IPS-NIHi7 (cell line): ENCODE results near the gene SF3B2.
"Not testable (repeated sequence)": the region's sequence is repeated elsewhere in the genome, so short reads cannot be mapped to it uniquely, and the experiment has no call there.

ENCODE experiments used
- DNase-seq: peaks from one replicate; pipeline ENCODE4 v3.0.0; 2012; ENCODE audit warnings: mixed read lengths; ENCODE audit errors: extremely low spot score

The SF3B2 gene

DNA sequence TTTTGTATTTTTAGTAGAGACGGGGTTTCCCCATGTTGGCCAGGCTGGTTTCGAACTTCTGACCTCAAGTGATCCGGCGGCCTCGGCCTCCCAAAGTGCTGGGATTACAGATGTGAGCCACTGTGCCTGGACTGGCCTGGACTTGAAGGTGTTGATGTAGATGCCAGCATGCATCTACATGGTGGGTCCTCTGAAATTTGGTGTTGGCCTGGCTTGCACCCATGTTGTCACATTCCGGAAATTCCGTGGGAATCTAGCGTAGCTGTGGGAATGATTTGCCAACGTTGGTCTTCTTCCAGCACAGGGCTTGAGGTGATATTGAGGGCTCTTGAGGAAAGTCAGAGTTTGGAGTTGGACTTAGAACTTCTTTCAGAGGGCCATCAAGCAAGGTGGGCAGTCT, 24.4 kb downstream of the SF3B2 start:
- no peak for DNase-seq

DNA sequence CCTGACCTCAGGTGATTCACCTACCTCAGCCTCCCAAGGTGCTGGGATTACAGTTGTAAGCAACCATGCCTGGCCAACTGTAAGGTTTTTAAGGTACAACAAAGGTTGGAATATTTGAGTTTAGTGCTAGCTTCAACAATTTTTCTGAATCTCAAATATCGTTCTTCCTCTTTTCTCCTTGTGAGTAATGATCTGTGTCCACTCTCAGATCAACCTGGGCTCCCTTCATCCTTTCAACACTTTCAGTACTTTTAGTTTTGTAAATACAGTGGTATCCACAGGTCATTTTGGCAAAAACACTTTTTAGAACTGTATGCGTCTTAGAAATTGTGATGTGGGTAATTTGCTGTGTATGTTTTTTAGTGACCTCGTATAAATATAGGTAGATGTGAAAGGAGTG, 25.8 kb downstream of the SF3B2 start:
- no peak for DNase-seq

DNA sequence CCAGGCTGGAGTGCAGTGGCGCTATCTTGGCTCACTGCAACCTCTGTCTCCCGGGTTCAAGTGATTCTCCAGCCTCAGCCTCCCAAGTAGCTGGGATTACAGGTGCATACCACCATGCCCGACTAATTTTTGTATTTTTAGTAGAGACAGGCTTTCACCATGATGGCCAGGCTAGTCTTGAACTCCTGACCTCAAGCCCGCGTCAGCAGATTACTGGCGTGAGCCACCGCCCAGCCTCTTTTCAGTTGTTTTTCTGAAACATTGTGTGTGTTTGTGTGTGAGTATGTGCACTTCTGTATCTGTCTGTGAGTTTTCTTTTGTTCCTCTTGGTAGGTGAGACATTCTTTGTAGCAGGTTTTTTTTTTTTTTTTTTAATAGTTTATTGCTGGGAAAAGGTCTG, 26.8 kb downstream of the SF3B2 start:
- DNase-seq, result not testable (repeated sequence)

DNA sequence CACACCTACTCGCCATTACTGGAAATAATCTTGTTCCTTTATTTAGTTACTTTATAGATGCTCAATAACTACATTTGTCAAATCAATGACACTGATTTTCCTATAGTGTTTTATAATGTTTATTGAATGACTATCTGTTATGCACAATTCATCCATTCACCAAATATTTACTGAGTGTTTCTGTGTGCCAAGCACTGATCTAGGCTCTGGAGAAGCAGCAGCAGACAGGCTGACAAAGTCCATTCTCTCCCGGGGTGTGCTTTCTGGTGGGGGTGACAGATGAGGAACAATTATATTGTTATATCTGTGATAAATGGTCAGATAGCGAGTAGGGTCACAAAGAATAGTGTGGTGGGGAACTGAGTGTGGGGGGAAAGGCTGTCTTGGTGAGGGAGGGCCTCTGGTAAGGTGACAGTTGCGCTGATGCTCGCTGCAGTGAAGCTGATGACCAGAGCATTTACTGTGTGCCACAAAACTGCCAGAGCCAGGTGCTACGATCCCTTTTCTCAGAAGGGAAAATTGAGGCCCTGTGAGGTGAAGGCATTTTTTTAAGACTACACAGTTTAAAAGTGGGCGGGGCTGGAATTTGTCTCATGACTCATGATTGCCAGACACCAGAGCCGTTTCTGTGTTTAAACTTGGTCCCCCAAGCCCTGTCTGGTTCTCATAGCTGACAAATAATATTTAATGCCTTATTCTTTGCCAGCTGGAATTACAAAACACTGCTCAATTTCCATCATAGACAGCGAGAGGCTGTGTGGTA, 28.1 kb downstream of the SF3B2 start:
- DNase-seq, result no peak

DNA sequence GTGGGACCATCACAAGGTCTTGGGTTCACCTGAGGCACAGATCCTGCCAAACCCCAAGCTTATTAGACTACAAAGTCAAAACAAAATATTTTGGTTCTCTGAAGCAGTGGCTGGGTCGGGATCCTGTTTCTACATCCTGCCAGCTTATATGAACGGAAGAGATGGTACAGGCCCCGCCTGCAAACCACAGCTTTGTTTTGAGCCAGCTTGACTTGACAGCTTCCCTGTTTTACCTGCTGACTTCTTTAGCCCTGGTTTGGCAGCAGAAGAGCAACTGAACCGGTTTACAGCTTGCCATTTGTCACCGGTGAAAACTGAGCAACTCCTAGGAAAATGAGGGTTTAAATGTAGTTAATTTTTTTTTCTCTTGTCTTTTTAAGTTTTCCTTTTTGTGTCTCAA, 29.3 kb downstream of the SF3B2 start:
- no peak for DNase-seq

DNA sequence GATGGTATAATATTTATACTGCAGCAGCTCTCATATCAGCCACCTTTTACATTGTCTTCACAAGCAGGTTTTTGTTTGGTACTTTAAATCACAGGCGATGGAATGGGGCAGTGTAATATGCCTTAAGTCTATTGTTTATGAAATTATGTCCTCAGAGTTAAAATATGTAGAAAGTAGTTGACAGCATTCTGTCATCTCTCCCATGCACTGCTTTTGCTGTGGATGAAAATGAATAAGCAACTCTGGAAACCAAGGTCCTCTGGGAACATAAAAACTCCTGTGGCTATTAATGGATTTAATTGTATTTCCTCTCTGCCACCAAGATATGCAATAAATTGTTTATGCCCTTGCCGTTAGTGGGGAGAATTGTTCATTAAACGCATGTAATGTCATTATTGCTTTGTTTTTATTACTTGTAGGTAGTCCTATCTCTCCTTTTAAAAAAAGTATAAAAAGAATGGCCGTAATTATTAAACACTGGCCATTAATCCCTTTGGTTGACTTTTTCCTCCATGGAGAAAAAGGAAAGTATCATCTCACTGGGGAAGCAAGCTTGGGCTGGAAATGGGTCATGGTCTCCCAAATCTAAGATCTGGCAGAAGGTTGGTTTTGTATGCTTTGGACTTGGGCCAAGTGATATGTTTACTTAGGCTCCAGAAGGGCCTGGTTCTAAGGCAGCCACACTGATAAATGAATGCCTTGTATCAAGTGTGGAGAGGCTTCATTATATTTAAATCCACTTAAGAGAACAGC, 31.0 kb downstream of the SF3B2 start:
- no peak for DNase-seq

DNA sequence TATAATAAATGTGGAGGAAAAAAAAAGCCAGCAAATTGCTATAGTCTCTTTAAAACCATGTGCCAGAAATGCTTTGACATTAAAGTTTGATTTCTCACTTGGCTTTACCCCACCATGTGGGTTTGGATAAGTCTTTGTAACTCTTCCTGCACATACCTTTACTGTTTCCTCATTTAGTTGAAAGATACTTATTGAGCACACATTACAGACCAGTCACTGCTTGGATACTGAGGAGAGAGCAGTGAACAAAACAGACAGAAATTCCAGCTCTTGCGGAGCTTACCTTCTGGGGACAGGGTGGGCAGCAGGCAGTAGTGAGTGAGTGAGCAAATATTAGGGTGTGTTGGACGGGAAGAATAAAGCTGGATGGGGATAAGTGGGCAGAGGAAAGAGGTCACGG, 31.6 kb downstream of the SF3B2 start:
- DNase-seq, result no peak

DNA sequence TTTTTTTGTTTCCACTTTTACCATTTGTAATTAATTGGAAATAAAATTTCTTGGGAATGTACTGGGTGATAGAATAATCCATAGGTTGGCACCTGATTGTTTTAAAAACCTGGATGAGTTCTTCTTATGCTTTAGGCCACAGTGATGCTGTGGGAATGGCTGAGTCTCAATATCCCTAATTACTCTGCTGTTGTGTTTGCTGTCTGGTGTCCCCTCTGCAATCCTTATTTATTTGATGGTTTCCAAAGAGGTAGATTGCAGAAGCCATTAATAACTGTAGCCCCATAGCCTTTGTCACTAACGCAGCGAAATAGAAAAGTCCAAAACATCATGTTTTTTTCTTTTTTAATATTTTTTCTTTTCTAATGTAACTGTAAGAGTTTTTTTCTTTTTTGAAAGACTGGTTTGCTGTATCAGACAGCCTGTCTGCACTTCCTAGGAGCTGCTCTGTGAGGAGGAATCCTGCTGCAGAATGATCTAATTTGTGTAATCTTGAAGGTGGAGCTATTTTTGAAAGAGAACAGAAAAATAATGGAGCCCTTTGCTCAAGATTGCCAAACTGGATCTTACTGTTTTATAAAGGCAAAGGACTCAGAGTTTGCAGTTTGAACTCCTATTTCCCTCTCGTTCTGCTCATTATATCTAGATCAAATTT, 32.8 kb downstream of the SF3B2 start:
- no peak for DNase-seq

DNA sequence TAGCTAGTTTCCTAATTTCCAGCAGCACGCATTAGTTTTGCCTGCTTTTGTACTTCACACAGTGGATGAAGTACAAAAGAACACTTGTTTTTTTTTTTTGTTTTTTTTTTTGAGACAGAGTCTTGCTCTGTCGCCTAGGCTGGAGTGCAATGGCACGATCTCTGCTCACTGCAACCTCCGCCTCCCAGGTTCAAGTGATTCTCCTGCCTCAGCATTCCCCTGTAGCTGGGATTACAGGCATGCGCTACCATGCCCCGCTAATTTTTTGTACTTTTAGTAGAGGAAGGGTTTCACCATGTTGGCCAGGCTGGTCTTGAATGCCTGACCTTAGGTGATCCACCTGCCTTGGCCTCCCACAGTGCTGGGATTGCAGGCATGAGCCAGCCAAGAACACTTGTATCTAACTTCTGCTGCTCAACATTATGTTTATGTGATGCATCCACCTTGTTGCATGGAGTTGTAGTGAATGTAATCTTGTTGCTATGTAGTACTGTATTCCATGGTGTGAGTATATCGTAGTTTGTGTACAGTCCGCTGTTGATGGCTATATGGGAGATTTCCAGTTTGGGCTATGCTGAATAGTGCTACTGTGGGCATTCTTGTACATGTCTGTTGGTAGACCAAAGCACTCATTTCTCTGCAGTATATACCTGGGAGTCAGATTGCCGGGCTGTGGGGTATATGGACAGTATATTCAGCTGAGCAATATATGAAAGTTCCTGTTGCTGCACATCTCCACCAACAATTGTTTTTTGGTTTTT, 35.2 kb downstream of the SF3B2 start:
- no peak for DNase-seq

DNA sequence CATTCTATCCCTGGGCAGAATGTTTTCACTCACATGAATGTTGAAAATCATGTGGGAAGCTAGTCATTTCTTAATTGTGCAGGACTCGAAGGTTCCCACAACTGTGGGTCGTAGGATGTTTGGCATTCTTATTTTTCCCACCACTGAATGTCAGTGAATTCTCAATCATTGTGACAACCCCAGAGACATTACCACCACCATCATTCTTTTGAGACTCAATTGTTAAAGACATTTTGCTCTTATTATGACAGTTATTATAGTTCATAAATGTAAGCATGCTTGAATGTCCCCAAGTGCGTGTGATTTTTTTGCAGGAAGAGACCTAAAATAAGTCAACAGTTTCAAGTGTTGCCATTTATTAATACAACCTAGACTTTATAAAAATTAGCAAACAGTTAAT, 36.9 kb downstream of the SF3B2 start:
- no peak for DNase-seq

DNA sequence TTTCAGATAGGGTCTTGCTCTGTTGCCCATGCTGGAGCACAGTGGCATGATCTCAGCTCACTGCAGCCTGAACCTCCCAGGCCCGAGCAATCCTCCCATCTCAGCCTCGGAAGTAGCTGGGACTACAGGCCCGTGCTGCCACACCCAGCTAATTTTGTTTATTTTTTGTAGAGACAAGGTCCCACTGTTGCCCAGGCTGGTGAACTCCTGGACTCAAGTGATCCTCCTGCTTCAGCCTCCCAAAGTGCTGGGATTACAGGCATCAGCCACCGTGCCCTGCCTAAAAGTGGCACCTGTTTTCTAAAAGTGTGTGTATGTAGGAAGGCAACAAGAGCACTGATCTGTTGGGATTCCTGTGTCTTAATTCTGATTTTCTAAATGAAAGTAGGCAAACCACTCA, 38.1 kb downstream of the SF3B2 start:
- DNase-seq, result no peak

DNA sequence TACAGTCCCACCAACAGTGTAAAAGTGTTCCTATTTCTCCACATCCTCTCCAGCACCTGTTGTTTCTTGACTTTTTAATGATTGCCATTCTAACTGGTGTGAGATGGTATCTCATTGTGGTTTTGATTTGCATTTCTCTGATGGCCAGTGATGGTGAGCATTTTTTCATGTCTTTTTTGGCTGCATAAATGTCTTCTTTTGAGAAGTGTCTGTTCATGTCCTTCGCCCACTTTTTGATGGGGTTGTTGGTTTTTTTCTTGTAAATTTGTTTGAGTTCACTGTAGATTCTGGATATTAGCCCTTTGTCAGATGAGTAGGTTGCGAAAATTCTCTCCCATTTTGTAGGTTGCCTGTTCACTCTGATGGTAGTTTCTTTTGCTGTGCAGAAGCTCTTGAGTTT, 40.0 kb downstream of the SF3B2 start:
- not testable (repeated sequence) for DNase-seq

DNA sequence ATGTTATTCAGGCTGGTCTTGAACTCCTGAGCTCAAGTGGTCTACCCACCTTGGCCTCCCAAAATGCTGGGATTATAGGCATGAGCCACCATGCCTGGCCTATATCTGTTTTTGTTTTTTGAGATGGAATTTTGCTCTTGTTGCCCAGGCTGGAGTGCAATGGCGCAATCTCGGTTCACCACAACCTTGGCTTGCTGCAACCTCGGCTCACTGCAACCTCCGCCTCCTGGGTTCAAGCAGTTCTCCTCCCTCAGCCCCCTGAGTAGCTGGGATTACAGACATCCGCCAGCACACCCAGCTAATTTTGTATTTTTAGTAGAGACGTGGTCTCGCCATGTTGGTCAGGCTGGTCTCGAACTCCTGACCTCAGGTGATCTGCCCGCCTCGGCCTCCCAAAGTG, 47.6 kb downstream of the SF3B2 start:
- DNase-seq, result not testable (repeated sequence)

DNA sequence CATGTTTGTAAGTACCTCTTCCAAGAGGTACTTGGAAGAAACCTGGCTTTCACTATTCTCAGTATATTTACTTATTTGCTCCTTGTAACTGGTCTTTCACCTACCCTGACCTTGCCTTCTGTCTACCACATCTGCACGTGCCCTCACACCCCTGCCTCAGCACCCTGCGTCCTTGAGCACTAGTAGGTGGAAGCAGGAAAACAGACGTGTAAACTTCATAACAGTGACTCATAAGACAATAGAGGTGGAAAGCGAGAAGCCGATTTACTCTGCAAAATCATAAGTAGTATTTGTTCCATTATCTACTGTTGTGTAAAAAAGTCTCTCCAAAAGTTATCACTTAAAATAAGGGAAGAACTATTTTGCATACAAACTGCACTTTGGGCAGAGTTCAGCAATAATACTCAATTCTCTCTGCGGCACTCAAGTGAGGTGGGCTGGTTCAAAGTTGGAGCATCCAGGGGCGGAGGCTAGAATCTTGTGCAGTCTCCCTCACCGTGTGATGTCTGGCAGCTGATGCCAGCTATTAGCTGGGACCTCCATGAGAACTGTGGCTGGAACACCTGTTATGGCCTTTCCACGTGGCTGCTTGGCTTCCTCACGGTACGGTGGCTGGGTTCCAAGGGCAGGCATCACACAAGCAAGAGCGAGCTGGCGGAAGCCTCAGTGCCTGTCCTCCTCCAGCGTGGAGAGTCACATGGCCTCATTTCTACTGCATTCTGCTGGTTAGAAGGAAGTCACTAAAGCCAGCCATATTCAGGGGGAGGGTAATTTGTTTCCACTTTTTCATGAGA, 48.3 kb downstream of the SF3B2 start:
- no peak for DNase-seq

DNA sequence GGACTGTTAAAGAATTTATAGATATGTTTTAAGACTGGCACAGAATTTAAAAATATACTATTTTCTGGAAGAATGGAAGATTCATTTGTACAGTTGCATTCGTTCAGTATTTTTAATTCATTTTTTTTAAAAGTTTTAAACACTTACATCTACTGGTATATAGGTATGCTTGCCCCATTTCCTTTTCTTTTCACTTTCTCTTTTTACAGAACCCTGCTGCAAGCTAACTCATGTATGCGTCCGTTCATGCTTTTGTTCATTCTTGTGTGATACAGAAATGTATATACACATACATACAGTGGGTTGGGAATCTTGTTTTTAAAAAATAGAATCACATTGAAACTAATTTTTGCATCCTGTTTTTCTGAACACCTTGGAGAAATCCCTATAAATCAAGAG, 48.9 kb downstream of the SF3B2 start:
- no peak for DNase-seq

DNA sequence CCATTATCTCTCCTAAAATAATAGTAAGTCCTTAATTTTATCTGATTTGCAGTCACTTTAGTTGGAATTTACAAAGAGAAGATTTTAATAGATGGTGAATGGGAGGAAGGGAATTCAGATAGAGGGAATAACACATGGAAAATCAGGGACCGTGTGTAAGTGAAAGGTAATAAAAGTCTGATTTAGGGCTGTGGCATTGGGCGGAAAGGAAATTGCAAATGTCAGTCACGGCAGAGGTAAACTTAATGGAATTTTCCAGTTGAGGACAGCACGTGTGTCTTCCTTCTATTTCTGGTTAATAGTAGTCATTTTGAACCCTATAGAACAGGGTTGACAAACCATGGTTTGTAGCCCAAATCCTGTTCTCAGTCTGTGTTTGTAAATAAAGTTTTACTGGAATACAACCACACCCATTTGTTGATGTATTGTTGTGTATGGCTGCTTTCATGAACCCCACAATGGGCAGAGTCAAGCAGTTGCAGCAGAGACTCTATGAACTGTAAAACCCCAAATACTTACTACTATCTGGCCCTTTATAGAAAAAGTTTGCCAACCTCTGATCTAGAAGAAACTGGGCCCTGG, 52.0 kb downstream of the SF3B2 start:
- no peak for DNase-seq

DNA sequence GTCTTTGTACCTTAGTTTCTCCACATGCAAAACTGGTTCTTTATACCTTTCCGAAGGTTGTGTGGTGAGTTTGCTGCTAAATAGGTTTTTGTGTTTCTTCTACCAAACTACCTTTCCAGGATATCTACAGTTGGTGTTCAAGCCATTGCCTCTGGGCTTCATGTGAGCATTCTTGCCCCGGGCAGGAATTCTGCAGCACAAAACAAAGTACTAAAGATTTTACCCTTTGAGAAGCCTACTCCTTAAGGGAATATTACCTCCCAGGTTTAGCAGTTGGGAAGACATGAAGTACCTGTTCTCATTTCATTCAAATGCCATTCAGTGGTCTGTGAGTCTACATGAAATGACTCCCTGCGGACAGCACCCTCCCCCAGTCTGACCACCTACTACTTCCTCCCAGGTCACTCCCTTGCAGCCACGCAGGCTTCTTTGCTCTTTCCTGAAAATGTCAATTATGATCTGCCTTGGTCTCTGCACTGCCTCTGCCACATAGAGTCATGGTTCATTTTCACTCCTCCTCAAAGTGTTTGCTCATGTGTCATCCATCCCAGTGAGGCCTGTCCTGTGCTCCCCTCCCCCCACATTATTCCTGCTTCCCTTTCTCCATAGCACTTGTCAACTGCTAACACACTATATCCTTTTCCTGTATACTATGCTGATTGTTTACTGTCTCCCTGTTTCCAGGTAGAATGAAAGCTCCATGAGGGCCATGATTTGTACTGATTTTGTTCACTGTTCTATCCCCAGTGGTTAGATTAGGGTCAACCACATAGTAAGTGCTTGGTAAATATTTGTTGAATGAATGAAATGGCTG, 54.8 kb downstream of the SF3B2 start:
- no peak for DNase-seq

DNA sequence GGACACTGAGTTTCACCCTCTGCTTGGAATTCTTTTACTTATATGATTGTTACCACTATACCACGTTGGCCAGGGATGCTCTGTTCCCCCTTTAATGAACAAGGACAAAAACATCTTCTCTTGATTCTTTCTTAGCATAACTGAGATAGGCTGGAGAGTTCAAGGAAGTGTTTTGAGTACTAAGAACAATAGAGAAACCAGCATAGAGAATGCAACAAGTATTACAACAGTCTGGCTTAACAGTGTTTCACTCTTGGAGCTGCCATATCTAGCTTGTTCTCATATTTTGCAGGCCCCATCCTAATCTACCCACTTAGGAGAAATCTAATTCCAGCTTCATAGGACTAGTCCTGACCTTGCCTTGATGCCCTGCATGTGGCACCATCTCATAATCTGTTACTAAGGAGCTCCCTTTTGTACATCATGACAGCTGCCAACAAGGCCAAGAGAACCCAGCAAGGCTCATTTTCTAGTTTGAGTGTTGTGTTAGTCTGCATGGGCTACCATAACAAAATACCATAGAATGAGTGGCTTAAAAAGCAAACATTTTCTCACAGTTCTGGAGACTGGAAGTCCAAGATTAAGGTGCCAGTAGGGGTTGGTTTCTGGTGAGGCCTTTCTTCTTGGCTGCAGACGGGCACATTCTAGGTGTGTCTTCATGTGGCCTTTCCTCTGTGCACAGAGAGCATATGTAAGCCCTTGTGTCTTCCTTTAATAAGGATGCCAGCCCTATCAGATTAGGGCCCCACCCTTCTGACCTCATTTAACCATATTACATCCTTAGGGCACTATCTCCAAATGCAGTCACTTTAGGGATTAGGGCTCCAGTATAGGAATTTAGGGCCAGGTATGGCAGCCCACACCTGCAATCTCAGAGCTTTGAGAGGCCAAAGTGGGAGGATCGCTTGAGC, 55.7 kb downstream of the SF3B2 start:
- DNase-seq, result no peak

DNA sequence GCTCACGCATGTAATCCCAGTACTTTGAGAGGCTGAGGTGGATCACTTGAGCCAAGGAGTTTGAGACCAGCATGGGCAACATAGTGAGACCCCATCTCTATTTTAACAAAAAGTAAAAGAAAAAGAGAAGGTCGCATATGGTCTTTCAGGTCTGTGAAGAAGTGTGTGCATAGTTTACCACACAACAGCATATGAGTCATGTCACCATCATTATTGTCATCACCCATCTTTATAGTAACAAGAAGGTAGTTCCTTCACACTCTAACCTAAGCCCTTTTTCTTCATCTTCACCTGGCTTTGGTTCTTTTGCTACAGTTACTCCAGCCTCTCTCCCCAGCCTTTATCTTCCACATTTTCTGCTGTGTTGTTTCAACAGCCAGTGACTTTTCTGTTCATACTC, 57.1 kb downstream of the SF3B2 start:
- no peak for DNase-seq
